G401.6 (cell line): ENCODE results near the gene LGALS7.

ENCODE experiments used
- FAIRE-seq: peaks from 2 replicates; lab custom pipeline; 2012; peaks lifted over from hg19 to GRCh38; lab: Jason Lieb, UNC

Gene LGALS7

GRCh38 chr19:38725469-38726283 is 47.6 kb downstream of the LGALS7 start:
- no peak for FAIRE-seq

- no peak for FAIRE-seq
Measured at GRCh38 chr19:38723990-38724854, 49.1 kb downstream of the LGALS7 start.

- no peak for FAIRE-seq
Measured at GRCh38 chr19:38723606-38723965, 49.7 kb downstream of the LGALS7 start.

GRCh38 chr19:38722947-38723605 is 50.2 kb downstream of the LGALS7 start:
- FAIRE-seq, result no peak

GRCh38 chr19:38721979-38722773 is 51.1 kb downstream of the LGALS7 start:
- no peak for FAIRE-seq

GRCh38 chr19:38721496-38721895 is 51.8 kb downstream of the LGALS7 start:
- no peak for FAIRE-seq
